Stimulated activated CD4-positive, alpha-beta T cell treated with anti-CD3 and anti-CD28 coated beads, Interleukin-4, amount 100 ng/mL, for 4 hours (primary cell): Measurements from ENCODE around the gene ALPL.

Experiments used
- DNase-seq, 2 experiments: peaks; one replicate each; pipeline ENCODE4 v3.0.0-alpha.2; 2020

Gene ALPL

DNA sequence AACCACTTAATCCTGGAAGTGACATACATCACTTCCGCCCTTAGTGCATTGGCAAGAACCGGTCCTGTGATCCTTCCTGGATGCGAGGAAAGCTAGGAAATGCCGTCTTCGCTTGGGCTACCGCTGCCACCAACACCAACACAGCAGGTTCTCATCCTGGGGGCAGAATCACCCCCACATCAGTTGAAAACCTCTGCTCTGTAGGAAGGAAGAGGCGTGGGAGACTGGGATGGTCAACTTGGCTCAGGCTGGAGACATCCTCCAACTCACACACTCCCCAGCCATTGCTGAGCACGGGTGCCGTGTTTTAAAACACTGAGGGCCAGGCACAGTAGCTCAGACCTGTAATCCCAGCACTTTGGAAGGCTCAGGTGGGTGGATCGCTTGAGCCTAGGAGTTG, 74.9 kb downstream of the ALPL start:
- DNase-seq = no peak

DNA sequence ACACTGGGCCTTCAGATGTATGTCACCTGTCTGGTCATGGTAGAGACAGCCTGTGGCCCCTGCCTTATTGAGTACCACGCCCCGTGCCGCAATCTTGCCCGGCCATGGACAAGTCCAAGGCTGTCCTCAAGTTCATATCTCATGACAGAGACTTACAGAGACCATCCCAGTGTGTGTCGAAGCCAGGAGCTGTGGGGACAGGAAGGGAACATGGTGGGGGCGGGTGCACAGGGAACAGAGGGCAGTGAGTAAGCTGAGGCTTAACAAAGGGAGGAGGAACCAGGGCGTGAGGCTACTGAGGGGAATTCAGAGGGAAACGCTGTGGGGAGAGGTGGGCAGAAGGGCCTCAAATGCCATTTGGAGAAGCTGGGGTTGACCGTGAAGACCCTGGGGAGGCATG, 75.8 kb downstream of the ALPL start:
- no peak for DNase-seq

- DNase-seq = no peak
Measured at GRCh38 chr1:21586222-21586621, 77.0 kb downstream of the ALPL start.

DNA sequence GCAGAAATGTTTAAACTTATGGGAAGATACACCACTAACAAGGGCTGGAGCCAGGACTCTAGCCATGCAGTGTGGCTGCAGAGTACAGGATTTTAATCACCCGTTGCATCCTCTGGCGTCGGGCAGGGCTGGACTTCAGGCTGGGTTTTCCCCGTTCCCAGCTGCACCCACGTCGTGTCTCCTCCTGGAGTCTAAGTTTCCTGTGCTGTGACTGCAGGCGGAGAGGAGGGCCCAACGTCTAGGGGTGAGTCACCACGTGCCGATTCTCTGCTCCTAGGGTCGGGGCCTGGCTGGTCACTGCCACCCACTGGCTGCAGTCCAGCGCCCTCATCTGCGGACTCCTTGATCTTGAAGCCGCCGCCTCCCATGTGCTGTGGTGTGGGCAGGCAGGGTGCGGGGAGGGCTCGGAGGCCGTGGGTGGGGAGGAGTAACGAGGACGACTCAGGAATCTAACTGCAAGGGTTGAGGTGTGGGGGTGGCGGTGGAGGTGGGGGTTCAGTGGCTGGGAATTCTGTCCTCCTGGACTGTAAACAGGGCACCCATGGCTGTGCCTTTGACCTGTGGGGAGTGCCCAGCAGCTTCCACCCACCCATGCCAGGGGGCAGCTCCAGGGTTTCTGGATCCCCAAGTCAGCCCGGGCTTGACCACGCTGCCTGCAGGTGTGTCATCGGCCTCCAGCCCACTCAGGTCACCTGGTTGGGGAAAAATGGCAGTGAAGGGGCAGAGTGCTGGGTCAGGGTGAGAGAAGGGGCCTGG, 77.8 kb downstream of the ALPL start:
- no peak for DNase-seq

DNA sequence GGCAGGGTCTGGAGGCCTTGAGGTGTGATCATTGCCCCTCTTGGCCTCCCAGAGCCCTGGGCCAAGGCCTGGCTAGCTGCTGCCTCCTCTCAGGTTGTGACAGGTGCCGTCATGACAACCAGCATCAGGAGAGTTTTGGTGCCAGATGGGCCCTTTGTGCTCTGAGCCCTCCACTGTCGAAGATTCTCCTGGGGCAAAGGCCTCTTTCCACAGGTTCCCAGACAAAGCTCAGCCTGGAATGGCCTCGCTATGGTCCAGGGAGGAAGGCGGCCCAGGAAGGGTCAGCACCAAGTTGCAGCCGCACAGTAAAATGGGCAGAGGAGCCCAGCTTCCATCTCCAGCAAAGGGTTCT, 78.4 kb downstream of the ALPL start:
- no peak for DNase-seq

DNA sequence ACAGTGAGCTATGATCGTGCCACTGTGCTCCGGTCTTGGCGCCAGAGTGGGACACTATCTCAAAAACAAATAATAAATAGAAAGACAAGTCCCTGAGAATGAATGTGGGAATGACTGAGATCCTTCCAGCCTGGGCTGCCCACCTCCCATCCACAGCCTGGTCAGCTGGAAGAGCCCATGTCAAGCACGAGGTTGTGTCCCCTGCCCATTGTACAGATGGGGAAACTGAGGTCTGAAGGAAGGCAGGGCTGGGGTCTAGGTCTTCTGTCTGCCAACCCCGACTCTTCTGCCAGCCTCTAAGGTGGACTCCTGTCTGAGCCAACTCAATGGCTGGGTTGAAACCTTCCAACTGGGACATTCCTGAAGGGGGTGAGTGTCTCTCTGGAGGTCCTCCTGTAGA, 80.4 kb downstream of the ALPL start:
- DNase-seq = no peak

DNA sequence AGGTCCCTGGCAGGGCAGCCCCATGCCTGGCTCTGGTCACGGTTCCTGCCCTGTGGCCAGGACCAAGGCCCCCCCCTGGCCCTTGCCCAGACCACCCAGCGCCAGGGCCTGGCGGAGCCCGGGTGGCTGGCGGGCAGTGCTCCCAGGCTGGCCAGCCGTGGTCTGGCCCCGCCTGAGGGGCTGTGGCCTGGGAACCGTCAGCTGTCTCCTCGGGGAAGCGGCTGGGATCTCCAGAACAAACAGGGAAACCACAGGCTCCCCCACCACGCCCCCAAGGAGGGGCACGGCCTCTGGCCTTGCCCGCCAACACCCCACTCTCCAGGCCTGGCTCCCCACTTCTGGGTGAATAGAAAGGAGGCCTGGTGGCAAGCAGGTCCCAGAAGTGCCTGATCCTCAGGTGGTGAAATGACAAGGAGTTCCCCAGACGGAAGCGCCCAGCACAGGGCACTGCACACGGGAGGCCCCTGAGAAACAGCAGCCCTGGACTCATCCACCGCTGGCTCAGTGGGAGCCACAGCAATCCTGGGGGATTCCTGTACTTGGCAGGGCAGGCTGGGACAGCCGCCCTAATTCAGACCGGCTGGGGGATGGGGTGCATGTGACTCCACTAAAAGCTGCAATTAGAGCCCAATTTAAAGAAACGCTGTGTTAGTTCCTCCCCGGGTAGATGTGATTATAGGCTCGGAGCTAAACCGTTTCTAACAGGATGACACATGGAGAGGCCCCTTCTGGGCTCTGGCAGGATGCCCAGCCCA, 81.1 kb downstream of the ALPL start:
- DNase-seq = no peak

- no peak for DNase-seq
Measured at GRCh38 chr1:21590934-21591333, 81.7 kb downstream of the ALPL start.

DNA sequence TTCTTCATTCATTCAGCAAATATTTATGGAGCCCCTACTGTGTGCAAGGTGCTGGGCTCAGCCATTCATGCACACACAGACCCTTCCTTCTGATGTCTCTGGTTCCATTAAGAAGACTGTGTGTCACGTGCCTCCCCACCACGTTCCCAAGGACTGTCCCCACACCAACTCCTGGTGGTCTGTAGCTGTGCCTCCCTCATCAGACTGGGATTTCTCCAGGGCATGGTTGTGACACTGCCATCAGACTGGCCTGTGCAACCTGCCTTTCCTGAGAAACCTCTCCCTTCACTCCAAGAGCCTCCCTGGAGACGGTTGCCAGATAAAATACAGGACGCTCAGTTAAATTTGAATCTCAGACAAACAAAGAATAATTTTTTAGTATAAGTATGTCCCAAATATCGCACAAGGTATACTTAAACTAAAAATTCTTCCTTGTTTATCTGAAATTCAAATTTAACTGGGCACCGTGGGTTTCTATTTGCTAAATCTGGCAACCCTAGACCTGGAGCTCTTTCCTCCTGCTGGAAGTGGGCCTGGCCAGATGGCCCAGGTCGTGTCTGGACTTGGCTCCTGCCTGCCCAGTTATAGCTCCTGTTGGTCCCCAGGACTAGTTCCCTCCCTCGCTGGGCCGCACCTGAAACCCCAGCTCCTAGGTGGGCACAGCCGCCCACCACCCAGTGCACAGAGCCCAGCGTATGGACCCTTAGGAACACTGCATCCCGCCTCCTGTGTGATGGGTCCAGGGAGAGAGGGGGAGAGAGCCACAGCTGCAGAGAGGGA, 83.1 kb downstream of the ALPL start:
- no peak for DNase-seq

DNA sequence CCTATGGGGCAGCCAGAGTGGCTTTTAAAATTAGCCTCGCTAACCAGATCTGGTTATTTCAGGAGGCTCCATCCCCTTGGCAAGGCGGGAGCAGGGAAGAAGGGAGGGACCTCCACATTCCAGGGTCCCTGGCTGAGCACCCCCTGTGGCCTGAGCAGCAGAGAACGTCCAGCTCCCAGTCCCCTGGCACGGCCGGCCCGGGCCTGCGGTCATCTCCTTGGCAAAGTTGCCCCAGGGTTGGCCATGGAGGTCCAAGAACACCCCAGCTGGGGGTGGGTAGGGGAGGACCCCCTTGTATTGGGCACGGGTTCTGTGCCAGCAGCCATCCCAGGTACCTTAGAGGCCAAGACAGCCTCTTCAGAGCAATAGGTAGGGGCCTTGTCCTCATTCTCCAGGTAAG, 84.0 kb downstream of the ALPL start:
- no peak for DNase-seq

DNA sequence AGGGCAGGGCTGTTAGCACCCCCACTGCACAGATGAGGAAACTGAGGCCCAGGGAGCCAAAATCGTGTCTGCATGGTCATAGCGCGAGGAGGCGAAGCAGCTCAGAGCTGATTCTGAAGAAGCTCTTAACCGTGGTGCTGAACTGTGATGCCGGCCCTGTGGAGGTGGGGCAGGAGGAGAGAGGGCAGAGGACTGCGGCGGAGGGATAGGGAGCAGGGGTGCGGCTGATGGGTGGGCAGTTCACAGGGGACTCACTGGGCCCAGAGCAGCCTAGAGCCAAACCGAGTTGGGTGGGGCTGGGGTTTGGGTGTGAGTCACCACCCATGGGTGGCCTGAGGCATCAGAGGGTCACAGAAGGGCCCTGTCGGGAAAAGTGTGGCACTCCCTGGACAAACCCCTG, 85.3 kb downstream of the ALPL start:
- DNase-seq = no peak

GRCh38 chr1:21594935-21595897, 86.0 kb downstream of the ALPL start:
- DNase-seq = peak in 1 of 2 experiments; percentile 46

GRCh38 chr1:21596174-21596573, 87.0 kb downstream of the ALPL start:
- DNase-seq = no peak

DNA sequence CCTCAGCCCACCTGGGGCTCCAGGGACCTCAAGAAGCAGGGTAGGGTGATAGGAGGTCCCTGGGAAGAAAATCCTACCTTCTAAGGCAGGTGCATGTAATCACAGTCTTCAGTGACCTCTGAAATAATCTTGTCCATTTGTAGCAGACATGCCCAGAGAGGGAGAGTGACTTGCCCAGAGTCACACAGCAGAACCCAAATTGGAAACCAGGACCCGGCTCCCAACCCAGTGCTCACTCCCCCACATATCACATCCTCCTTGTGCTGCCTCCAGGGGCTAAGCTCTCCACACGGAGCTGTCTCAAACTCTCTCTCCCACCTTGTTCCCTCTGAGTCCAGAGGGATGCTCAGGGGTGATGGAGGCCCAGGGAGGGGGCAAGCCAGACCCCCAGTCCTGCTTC, 87.4 kb downstream of the ALPL start:
- DNase-seq = no peak

DNA sequence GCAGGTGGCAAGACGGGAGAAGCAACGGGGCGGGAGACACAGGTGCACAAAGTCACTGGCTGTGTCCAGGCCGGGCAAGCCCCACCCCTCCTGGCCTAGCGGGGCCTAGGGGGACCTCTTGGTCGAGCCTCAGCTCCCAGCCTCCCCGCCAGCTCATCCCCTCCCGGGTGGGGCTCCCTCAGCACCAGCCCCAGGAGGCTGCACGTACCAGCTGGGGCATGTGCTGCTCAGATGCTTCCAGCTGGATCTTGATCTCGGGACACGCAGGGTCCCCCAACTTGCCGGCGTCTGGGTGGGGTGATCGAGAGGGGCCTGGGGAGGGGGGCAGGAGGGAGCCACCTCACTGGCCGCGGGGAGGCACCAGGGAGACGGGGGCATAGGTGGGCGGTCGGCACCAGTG, 88.5 kb downstream of the ALPL start:
- DNase-seq = no peak

GRCh38 chr1:21598417-21598816, 89.2 kb downstream of the ALPL start:
- DNase-seq = no peak

DNA sequence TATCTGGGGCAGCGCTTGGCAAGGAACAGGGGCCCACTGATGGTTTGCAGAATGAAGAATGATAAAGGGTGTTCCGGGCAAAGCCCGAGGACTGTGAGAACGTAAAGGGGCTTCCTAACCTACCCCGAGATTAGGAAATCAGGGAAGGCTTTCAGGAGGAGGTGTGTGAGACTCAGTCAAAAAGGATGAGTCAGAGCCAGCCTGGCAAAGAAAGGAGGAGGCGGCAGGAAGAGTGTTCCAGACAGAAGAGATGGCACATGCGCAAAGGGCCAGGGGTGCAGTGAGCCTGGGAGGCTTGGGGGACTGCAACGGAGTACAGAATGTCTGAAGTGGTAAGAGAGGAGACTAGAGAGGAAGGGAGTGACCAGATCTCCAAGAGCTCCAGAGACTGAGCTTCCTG, 89.7 kb downstream of the ALPL start:
- no peak for DNase-seq

GRCh38 chr1:21599402-21599801, 90.2 kb downstream of the ALPL start:
- DNase-seq = no peak

DNA sequence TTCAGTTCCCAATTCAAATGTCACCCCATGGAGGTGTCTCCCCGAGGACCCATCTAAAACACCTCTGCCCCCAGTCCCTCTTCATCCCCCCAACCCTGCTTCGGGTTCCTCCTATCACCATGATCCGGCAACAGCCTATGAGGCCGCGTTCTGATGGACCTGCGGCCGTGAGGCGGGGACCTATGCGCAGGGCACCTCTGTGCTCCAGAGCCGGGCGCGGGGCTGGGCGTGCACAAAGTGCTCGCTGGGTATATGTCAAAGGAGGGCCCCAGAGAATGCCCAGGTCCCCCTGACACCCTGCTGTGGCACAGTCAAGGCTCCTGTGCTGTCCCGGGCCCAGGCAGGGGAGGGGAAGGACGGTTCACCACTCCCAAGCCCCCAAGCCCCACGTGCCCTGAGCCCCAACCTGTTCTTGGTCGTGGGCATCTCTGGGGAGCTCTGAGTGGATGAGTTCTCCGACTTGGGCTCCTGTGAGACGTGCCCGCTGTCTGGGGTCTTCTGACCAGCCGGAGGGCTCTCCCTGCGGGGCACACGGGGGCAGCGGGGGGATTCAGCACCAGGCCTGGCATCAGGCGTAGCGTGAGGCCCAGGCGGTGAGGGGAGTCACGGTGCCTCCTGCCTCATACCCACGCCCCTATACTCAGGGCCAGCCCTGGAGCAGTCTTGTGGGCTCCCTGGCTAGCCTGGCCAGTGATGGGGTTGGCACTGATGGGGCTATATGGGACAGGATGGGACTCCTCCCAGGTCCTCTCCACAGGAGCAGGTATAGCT, 92.2 kb downstream of the ALPL start:
- DNase-seq = no peak

DNA sequence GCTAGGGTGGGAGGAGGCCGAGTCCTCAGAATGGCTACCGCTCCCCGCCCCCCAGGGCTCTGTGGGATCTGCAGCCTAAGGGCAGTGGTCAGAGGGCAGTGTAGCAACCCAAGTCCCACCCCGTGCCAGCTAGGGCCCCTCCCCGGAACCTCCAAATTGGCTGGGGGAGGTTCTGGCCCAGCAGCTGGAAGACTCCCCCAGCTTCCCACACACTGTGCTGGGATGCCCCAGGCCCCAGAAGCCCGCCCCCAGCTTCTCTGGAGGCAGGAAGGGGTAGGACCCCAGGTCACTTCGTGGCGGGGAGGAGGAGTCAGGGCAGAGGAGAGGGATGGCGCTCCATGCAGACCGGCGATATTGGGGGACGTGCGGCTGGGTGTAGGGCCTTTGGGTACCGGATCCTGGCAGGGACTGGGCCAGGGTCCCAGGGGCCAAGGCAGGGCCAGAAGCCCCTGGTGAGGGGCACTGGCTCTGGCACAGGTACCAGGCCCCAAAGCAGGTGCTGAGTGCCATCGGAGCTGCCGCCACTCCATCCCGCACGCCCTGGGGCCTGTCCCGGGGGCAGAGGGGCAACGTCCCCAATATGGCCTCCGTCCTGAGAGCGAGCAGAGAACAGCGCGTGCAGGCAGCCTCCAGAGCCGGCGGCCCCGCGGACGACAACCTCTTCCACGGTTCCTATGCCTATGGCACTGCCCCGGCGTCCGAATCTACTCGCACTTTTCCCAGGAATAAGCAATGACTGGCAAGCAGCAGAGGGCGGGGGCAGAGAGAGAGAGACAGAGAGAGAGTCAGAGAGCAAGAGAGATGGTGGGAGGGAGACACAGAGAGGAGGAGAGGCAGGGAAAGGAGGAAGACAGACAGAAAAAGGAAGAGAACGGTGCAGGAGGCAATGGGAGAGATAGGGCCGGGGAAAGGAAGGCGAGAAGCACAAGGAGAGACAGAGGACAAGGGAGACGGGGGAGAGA, 94.2 kb downstream of the ALPL start:
- no peak for DNase-seq
